DND-41 (cell line): Measurements from ENCODE around the gene TIGIT.
A peak's percentile ranks its signal among the peaks of the same experiment; 100 is the strongest.

ENCODE experiments used
- ATAC-seq: fragments of 200-7000 bp; cut with Tn5 transposase; 3 replicates; pipeline ENCODE4 v1.9.1; 2021; ENCODE audit warnings: low read depth; ENCODE audit not compliant: insufficient read depth
- DNase-seq: peaks from one replicate; pipeline ENCODE4 v3.0.0-alpha.2; 2020
- H2AFZ ChIP-seq: 2 replicates; pipeline ENCODE4 v1.6.0; 2012; ENCODE audit warnings: low read depth, low read length
- H3K27ac ChIP-seq: 2 replicates; pipeline ENCODE4 v1.5.1; 2012; ENCODE audit warnings: low read length, inconsistent platforms
- H3K27me3 ChIP-seq: fragments of 200-600 bp; sonication (generic); 2 replicates; pipeline ENCODE4 v1.6.0; 2012; ENCODE audit warnings: low read length, mild to moderate bottlenecking, inconsistent platforms; ENCODE audit not compliant: insufficient read depth, poor library complexity
- H3K36me3 ChIP-seq: 2 replicates; pipeline ENCODE4 v1.5.1; 2012; ENCODE audit warnings: low read length, inconsistent platforms; ENCODE audit not compliant: insufficient read depth
- H3K4me1 ChIP-seq: 2 replicates; pipeline ENCODE4 v1.5.1; 2012; ENCODE audit warnings: mild to moderate bottlenecking, low read length; ENCODE audit not compliant: insufficient read depth
- H3K4me2 ChIP-seq: 2 replicates; pipeline ENCODE4 v1.6.0; 2012; ENCODE audit warnings: mild to moderate bottlenecking, moderate library complexity, low read length, inconsistent platforms; ENCODE audit not compliant: insufficient read depth
- H3K4me3 ChIP-seq, 2 experiments: fragments of 200-600 bp in 1 of 2; shearing (Covaris generic) in 1 of 2; 2 replicates each; pipeline ENCODE4 v1.5.1; 2012 to 2016; ENCODE audit warnings: inconsistent platforms in 2 of 2, low read length in 2 of 2, mild to moderate bottlenecking in 2 of 2, low read depth in 1 of 2, moderate library complexity in 1 of 2
- H3K79me2 ChIP-seq: 2 replicates; pipeline ENCODE4 v1.6.0; 2012; ENCODE audit warnings: low read length, inconsistent platforms; ENCODE audit not compliant: insufficient read depth
- H3K9ac ChIP-seq: 2 replicates; pipeline ENCODE4 v1.6.0; 2012; ENCODE audit warnings: low read depth, mild to moderate bottlenecking, inconsistent platforms, low read length, moderate library complexity
- H3K9me3 ChIP-seq: 2 replicates; pipeline ENCODE4 v1.5.1; 2012; ENCODE audit warnings: low read length, moderate library complexity, mild to moderate bottlenecking, inconsistent platforms; ENCODE audit not compliant: insufficient read depth, severe bottlenecking
- H4K20me1 ChIP-seq: 2 replicates; pipeline ENCODE4 v1.6.0; 2012; ENCODE audit warnings: low read length; ENCODE audit not compliant: insufficient read depth
- EZH2 ChIP-seq: IDR thresholded peaks from 3 replicates; pipeline ENCODE4 v1.6.1; 2012; ENCODE audit warnings: borderline replicate concordance, low read depth, mild to moderate bottlenecking, moderate library complexity, low read length, inconsistent platforms; ENCODE audit not compliant: severe bottlenecking
- TF ChIP-seq, protein P1 (sequence below): IDR thresholded peaks from 2 replicates; pipeline ENCODE4 v1.5.1; 2012; ENCODE audit warnings: borderline replicate concordance, low read length, moderate library complexity, mild to moderate bottlenecking; ENCODE audit not compliant: poor library complexity, severe bottlenecking; ENCODE audit errors: extremely low read depth

TIGIT gene

GRCh38 chr3:114336122-114336697 is 42.4 kb downstream of the TIGIT start:
- Histone ChIP-seq H2AFZ (no peak overlapping the region), H3K4me3 (no peak overlapping the region), H3K36me3 (0 out of 2 replicates have a peak, but pooled peaks cover 5% of the 10 kb centered on the region), H3K79me2 (no peaks in the 10 kb centered on the region), H3K27me3 (no peaks in the 10 kb centered on the region), H4K20me1 (no peaks in the 10 kb centered on the region), H3K9ac (no peak overlapping the region), H3K4me2 (no peak overlapping the region), H3K4me1 (peaks cover 3% of the 10 kb centered on the region; the same call in 1 of the 2 replicates), H3K9me3 (peaks cover 4% of the 10 kb centered on the region), H3K27ac (no peak overlapping the region)
- ATAC-seq (no peak), DNase-seq (no peak)
- TF ChIP-seq, protein P1, sequence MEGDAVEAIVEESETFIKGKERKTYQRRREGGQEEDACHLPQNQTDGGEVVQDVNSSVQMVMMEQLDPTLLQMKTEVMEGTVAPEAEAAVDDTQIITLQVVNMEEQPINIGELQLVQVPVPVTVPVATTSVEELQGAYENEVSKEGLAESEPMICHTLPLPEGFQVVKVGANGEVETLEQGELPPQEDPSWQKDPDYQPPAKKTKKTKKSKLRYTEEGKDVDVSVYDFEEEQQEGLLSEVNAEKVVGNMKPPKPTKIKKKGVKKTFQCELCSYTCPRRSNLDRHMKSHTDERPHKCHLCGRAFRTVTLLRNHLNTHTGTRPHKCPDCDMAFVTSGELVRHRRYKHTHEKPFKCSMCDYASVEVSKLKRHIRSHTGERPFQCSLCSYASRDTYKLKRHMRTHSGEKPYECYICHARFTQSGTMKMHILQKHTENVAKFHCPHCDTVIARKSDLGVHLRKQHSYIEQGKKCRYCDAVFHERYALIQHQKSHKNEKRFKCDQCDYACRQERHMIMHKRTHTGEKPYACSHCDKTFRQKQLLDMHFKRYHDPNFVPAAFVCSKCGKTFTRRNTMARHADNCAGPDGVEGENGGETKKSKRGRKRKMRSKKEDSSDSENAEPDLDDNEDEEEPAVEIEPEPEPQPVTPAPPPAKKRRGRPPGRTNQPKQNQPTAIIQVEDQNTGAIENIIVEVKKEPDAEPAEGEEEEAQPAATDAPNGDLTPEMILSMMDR: peak; percentile 44
- no peak for TF ChIP-seq EZH2

DNA sequence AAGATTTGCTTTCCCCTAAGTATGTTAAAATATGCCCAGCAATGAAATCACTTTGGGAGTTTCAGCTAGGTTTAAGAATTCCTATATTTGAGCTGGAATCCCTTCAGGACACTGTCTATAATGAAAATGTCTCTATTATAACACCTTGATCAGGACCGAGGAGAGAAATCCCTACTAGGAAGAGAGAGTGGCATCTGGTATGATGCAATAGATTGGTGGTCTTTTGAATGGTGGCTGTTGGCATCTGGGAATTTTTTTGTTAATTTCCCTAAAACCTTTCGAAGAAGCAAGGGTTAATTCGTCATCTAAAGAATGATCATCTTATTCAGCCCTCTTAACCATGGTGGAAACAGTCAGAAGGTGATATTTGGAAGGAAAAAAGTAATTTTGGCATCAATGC is 43.0 kb downstream of the TIGIT start:
- no peaks in the 10 kb centered on the region for H3K27me3 ChIP-seq
- peaks cover 3% of the 10 kb centered on the region; the same call in 1 of the 2 replicates for H3K4me1 ChIP-seq
- no peak overlapping the region for H3K27ac ChIP-seq
- ATAC-seq (no peak), DNase-seq (no peak)
- no peak for TF ChIP-seq EZH2
- TF ChIP-seq, protein P1: no peak
- no peak overlapping the region for H3K4me3 ChIP-seq
- H3K9ac ChIP-seq: no peak overlapping the region
- 0 out of 2 replicates have a peak, but pooled peaks cover 5% of the 10 kb centered on the region for H3K36me3 ChIP-seq
- peaks cover 4% of the 10 kb centered on the region for H3K9me3 ChIP-seq
- H3K4me2 ChIP-seq: no peak overlapping the region
- no peaks in the 10 kb centered on the region for H3K79me2 ChIP-seq
- H4K20me1 ChIP-seq: no peaks in the 10 kb centered on the region
- no peak overlapping the region for H2AFZ ChIP-seq

- Histone ChIP-seq H2AFZ (no peak overlapping the region), H3K79me2 (no peaks in the 10 kb centered on the region), H3K4me1 (peaks cover 3% of the 10 kb centered on the region; the same call in 1 of the 2 replicates), H3K9ac (no peak overlapping the region), H3K4me3 (no peak overlapping the region), H3K27ac (no peak overlapping the region), H4K20me1 (no peaks in the 10 kb centered on the region), H3K9me3 (no peaks in the 10 kb centered on the region), H3K4me2 (no peak overlapping the region), H3K27me3 (no peaks in the 10 kb centered on the region), H3K36me3 (0 out of 2 replicates have a peak, but pooled peaks cover 5% of the 10 kb centered on the region)
- TF ChIP-seq, protein P1: no peak
- no peak for TF ChIP-seq EZH2
- no peak for DNase-seq
- ATAC-seq: no peak
Measured at GRCh38 chr3:114338651-114339357, 45.0 kb downstream of the TIGIT start.
